GM19468 (cell line): ENCODE measurements around the gene RNF212B.

Experiments
- ATAC-seq: cut with Tn5 transposase; IDR thresholded peaks from one replicate; pipeline ENCODE4 v1.9.1; 2021; ENCODE audit warnings: mild to moderate bottlenecking, moderate library complexity, moderate number of reproducible peaks; ENCODE audit not compliant: unreplicated experiment; ENCODE audit errors: extremely low read depth

The RNF212B gene

GRCh38 chr14:23310546-23310945, 72.8 kb downstream of the RNF212B start:
- ATAC-seq = no peak

- no peak for ATAC-seq
These were observed 78.6 kb downstream of the RNF212B start for GRCh38 chr14:23316300-23316699.

GRCh38 chr14:23319746-23320583, 82.2 kb downstream of the RNF212B start:
- ATAC-seq = no peak

GRCh38 chr14:23320584-23321571, 83.1 kb downstream of the RNF212B start, which contains the start of gene PABPN1:
Gene PABPN1, plus strand, starts transcription at chr14:23321457. Its CDS starts 13 bp downstream, at chr14:23321470.
- ATAC-seq = peak; percentile 95

DNA sequence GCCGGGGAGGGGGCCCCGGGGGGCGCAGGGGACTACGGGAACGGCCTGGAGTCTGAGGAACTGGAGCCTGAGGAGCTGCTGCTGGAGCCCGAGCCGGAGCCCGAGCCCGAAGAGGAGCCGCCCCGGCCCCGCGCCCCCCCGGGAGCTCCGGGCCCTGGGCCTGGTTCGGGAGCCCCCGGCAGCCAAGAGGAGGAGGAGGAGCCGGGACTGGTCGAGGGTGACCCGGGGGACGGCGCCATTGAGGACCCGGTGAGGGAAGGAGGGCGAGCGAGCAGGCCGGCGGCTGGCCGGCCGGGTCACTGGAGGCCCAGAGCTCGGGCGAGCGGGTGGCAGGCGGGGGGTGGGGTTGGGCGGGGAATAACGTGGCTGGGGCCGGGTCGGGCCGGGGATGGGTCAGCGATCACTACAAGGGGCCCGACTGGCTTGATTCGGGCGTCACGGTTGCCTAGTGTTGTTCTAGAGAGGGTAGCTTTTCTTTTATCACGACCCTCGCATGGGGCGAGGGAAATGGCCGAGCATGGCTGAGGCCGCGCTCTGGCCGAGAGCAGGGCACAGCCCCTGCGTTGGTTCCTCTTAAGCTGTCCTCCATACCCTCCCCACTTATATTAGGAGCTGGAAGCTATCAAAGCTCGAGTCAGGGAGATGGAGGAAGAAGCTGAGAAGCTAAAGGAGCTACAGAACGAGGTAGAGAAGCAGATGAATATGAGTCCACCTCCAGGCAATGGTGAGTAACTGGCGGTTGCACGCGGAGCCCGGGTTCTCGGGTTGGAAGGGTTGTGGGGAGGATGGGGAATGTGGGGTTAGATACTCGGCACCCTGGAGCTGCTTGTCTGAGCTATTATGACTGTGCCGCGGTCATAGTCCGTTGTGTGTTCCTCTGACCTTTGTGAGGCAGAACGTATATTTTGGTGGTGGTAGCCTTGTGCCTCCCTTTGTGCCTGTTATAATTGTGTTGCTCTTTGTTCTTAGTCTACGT, 84.1 kb downstream of the RNF212B start:
- no peak for ATAC-seq
